ENCODE data around the gene SLX9. TPM values are rescaled to one million over a fixed set of nuclear protein-coding genes. Genes with fewer than 3 reads are reported as not detected.
A peak's percentile ranks its signal among the peaks of the same experiment; 100 is the strongest.

Gene SLX9
- total RNA-seq, 1 donor from 2014 or later, result 33.1 TPM

- TF ChIP-seq CTCF (IDR thresholded peaks at IDR 0.05; ENCODE audit: unreplicated experiment), result peak; percentile 33
- DNase-seq (ENCODE audit: low spot score, unreplicated experiment), result no peak
- H3K27me3 Mint-ChIP-seq, result peaks cover 34% of the 10 kb centered on the region
- no peak overlapping the region for H3K4me3 Mint-ChIP-seq (ENCODE audit: low read depth)
- peaks cover 24% of the 10 kb centered on the region for H3K4me1 Mint-ChIP-seq (ENCODE audit: low read depth)
- H3K36me3 Mint-ChIP-seq (ENCODE audit: insufficient read depth), result no peaks in the 10 kb centered on the region
- H3K9me3 Mint-ChIP-seq (ENCODE audit: low read depth), result no peaks in the 10 kb centered on the region
- peak overlapping the region; percentile 88 for H3K27ac Mint-ChIP-seq
These were observed 73.5 kb downstream of the SLX9 start for GRCh38 chr21:45013260-45013841.

GRCh38 chr21:45014747-45015468 lies 75.1 kb downstream of the SLX9 start:
- Mint-ChIP-seq H3K27me3 (peaks cover 35% of the 10 kb centered on the region), H3K27ac (no peak overlapping the region)

GRCh38 chr21:45015469-45015860 lies 75.6 kb downstream of the SLX9 start:
- Mint-ChIP-seq H3K4me1 (ENCODE audit: low read depth) (peaks cover 23% of the 10 kb centered on the region), H3K9me3 (ENCODE audit: low read depth) (no peaks in the 10 kb centered on the region), H3K36me3 (ENCODE audit: insufficient read depth) (no peaks in the 10 kb centered on the region), H3K4me3 (ENCODE audit: low read depth) (no peak overlapping the region), H3K27me3 (peaks cover 32% of the 10 kb centered on the region), H3K27ac (no peak overlapping the region)
- no peak for DNase-seq (ENCODE audit: low spot score, unreplicated experiment)
- TF ChIP-seq CTCF (IDR thresholded peaks at IDR 0.05; ENCODE audit: unreplicated experiment), result no peak

More at GRCh38 chr21:45014747-45015468, 75.1 kb downstream of the SLX9 start:
- Mint-ChIP-seq H3K9me3 (ENCODE audit: low read depth) (no peaks in the 10 kb centered on the region), H3K4me1 (ENCODE audit: low read depth) (peaks cover 22% of the 10 kb centered on the region), H3K4me3 (ENCODE audit: low read depth) (no peak overlapping the region), H3K36me3 (ENCODE audit: insufficient read depth) (no peaks in the 10 kb centered on the region)
- DNase-seq (ENCODE audit: low spot score, unreplicated experiment), result no peak
- TF ChIP-seq CTCF (IDR thresholded peaks at IDR 0.05; ENCODE audit: unreplicated experiment), result no peak

- H3K9me3 Mint-ChIP-seq (ENCODE audit: low read depth), result no peaks in the 10 kb centered on the region
- no peaks in the 10 kb centered on the region for H3K36me3 Mint-ChIP-seq (ENCODE audit: insufficient read depth)
- no peak for DNase-seq (ENCODE audit: low spot score, unreplicated experiment)
- H3K4me3 Mint-ChIP-seq (ENCODE audit: low read depth), result no peak overlapping the region
- H3K27me3 Mint-ChIP-seq, result peaks cover 33% of the 10 kb centered on the region
- H3K27ac Mint-ChIP-seq, result peak overlapping the region; percentile 42
- TF ChIP-seq CTCF (IDR thresholded peaks at IDR 0.05; ENCODE audit: unreplicated experiment), result no peak
- H3K4me1 Mint-ChIP-seq (ENCODE audit: low read depth), result peaks cover 24% of the 10 kb centered on the region
These were observed 76.2 kb downstream of the SLX9 start for GRCh38 chr21:45016031-45016405.

GRCh38 chr21:45016406-45017038 lies 76.7 kb downstream of the SLX9 start:
- TF ChIP-seq CTCF (IDR thresholded peaks at IDR 0.05; ENCODE audit: unreplicated experiment), result no peak
- H3K4me3 Mint-ChIP-seq (ENCODE audit: low read depth), result no peak overlapping the region
- H3K36me3 Mint-ChIP-seq (ENCODE audit: insufficient read depth), result no peaks in the 10 kb centered on the region
- H3K9me3 Mint-ChIP-seq (ENCODE audit: low read depth), result no peaks in the 10 kb centered on the region
- no peak for DNase-seq (ENCODE audit: low spot score, unreplicated experiment)
- peaks cover 33% of the 10 kb centered on the region for H3K27me3 Mint-ChIP-seq
- peaks cover 23% of the 10 kb centered on the region for H3K4me1 Mint-ChIP-seq (ENCODE audit: low read depth)
- H3K27ac Mint-ChIP-seq, result peak overlapping the region; percentile 42
